SK-N-SH (cell line): ENCODE results near the gene ADAMTS9. TPM values are rescaled to one million over a fixed set of nuclear protein-coding genes. Genes with fewer than 3 reads are reported as not detected.

Source experiments
- CTCF ChIA-PET: fragments of 300-600, 350-600 bp; formaldehyde crosslinking; extraction: SDS; loops from one replicate; lab custom pipeline; 2021; lab: Yijun Ruan, JAX
- POLR2A ChIA-PET: fragments of 350-600 bp; sonication (Branson Sonifier 250); formaldehyde crosslinking; extraction: SDS; loops from one replicate; lab custom pipeline; 2020; ENCODE audit warnings: antibody characterized with exemption, inconsistent platforms; lab: Yijun Ruan, JAX
- DNase-seq: peaks from one replicate; pipeline ENCODE4 v3.0.0; 2012
- H2AFZ ChIP-seq: fragments of 200-600 bp; sonication (generic); 2 replicates; pipeline ENCODE4 v1.8.1; 2016; ENCODE audit warnings: antibody characterized with exemption, mild to moderate bottlenecking, low read depth
- H3F3A ChIP-seq: fragments of 200-600 bp; sonication (generic); replicated peaks from 2 replicates; pipeline ENCODE3; 2016; ENCODE audit warnings: antibody characterized with exemption, mild to moderate bottlenecking; ENCODE audit not compliant: insufficient read depth
- H3K27ac ChIP-seq, 2 experiments: fragments of 200-500 bp in 1 of 2; fragments of 200-600 bp in 1 of 2; sonication (Bioruptor generic) in 1 of 2; sonication (generic), shearing (Covaris generic) in 1 of 2; 2 replicates each; pipeline versions ENCODE4 v1.5.1 to v1.6.1; 2014 to 2016; ENCODE audit warnings: low read depth in 2 of 2, inconsistent platforms in 1 of 2, low read length in 1 of 2, mild to moderate bottlenecking in 1 of 2, mixed read lengths in 1 of 2
- H3K27me3 ChIP-seq: fragments of 200-600 bp; sonication (generic), shearing (Covaris generic); 2 replicates; pipeline ENCODE4 v1.6.1; 2016; ENCODE audit warnings: mixed run types; ENCODE audit not compliant: insufficient read depth
- H3K36me3 ChIP-seq, 2 experiments: fragments of 200-500 bp in 1 of 2; fragments of 200-600 bp in 1 of 2; sonication (Bioruptor generic) in 1 of 2; sonication (generic) in 1 of 2; replicated peaks in 1 of 2; 2 replicates each; pipeline versions ENCODE3 to v1.5.1; 2014 to 2016; ENCODE audit warnings: low read length in 1 of 2, mild to moderate bottlenecking in 1 of 2; ENCODE audit not compliant: insufficient read depth in 2 of 2, control insufficient read depth in 1 of 2
- H3K4me1 ChIP-seq, 2 experiments: fragments of 200-500 bp in 1 of 2; fragments of 200-600 bp in 1 of 2; sonication (Bioruptor generic) in 1 of 2; sonication (generic), shearing (Covaris generic) in 1 of 2; 2 replicates each; pipeline versions ENCODE4 v1.5.1 to v1.6.1; 2014 to 2016; ENCODE audit warnings: low read depth in 1 of 2, low read length in 1 of 2, mixed run types in 1 of 2; ENCODE audit not compliant: insufficient read depth in 2 of 2, control insufficient read depth in 1 of 2
- H3K4me2 ChIP-seq: fragments of 200-600 bp; sonication (generic), shearing (Covaris generic); 2 replicates; pipeline ENCODE4 v1.6.1; 2017; ENCODE audit warnings: mixed run types
- H3K4me3 ChIP-seq, 2 experiments: fragments of 200-500 bp in 1 of 2; fragments of 200-600 bp in 1 of 2; sonication (Bioruptor generic) in 1 of 2; sonication (generic), shearing (Covaris generic) in 1 of 2; 2 replicates each; pipeline versions ENCODE4 v1.5.1 to v1.8.1; 2014 to 2016; ENCODE audit warnings: low read depth in 2 of 2, inconsistent platforms in 1 of 2, low read length in 1 of 2, mild to moderate bottlenecking in 1 of 2, mixed read lengths in 1 of 2, moderate library complexity in 1 of 2
- H3K79me2 ChIP-seq: fragments of 200-600 bp; sonication (generic); 2 replicates; pipeline ENCODE4 v1.8.1; 2017; ENCODE audit warnings: mild to moderate bottlenecking; ENCODE audit not compliant: insufficient read depth
- H3K9ac ChIP-seq: fragments of 200-600 bp; sonication (generic); 2 replicates; pipeline ENCODE4 v1.6.1; 2017; ENCODE audit warnings: mixed run types
- H3K9me2 ChIP-seq: fragments of 200-600 bp; sonication (generic); 2 replicates; pipeline ENCODE4 v1.6.1; 2017; ENCODE audit warnings: mixed run types
- H3K9me3 ChIP-seq: fragments of 200-600 bp; sonication (generic); 2 replicates; pipeline ENCODE4 v1.6.1; 2017; ENCODE audit warnings: mixed run types, mild to moderate bottlenecking, moderate library complexity
- H4K20me1 ChIP-seq: fragments of 200-600 bp; sonication (generic); 2 replicates; pipeline ENCODE4 v1.6.1; 2017; ENCODE audit warnings: mild to moderate bottlenecking, mixed run types; ENCODE audit not compliant: insufficient read depth
- CTCF ChIP-seq: fragments of 200-600 bp; sonication (generic); IDR thresholded peaks from 2 replicates; pipeline ENCODE4 v1.6.1; 2017; ENCODE audit warnings: antibody characterized with exemption, mild to moderate bottlenecking, moderate library complexity
- FOSL2 ChIP-seq: IDR thresholded peaks from 2 replicates; pipeline ENCODE4 v1.4.0; 2012; ENCODE audit warnings: low read depth, mild to moderate bottlenecking, moderate library complexity, borderline replicate concordance
- FOXJ3 ChIP-seq: sonication (generic); formaldehyde crosslinking; IDR thresholded peaks from 2 replicates; pipeline ENCODE4 v1.5.1; 2020; ENCODE audit warnings: mild to moderate bottlenecking, missing genetic modification reagents
- GABPA ChIP-seq: IDR thresholded peaks from 2 replicates; pipeline ENCODE4 v1.4.0; 2012; ENCODE audit warnings: low read depth, mild to moderate bottlenecking
- GATA2 ChIP-seq: sonication (generic); formaldehyde crosslinking; IDR thresholded peaks from 2 replicates; pipeline ENCODE4 v1.5.0; 2020; ENCODE audit warnings: mild to moderate bottlenecking, missing genetic modification reagents
- NFIC ChIP-seq: IDR thresholded peaks from 2 replicates; pipeline ENCODE4 v1.4.0; 2012; ENCODE audit warnings: borderline replicate concordance
- RAD21 ChIP-seq: IDR thresholded peaks from 2 replicates; pipeline ENCODE4 v1.6.1; 2012; ENCODE audit warnings: mild to moderate bottlenecking, low read length
- RCOR1 ChIP-seq: fragments of 150-350 bp; IDR thresholded peaks from 2 replicates; pipeline ENCODE4 v1.6.1; 2017; ENCODE audit warnings: antibody characterized with exemption, low read length
- RXRA ChIP-seq: IDR thresholded peaks from 2 replicates; pipeline ENCODE4 v1.4.0; 2012; ENCODE audit warnings: low read depth, mild to moderate bottlenecking, borderline replicate concordance
- SIN3A ChIP-seq: IDR thresholded peaks from 2 replicates; pipeline ENCODE4 v1.6.1; 2012; ENCODE audit warnings: low read depth, mild to moderate bottlenecking, low read length, moderate library complexity, borderline replicate concordance
- USF1 ChIP-seq: IDR thresholded peaks from 2 replicates; pipeline ENCODE4 v1.4.0; 2012; ENCODE audit warnings: low read depth, borderline replicate concordance
- WGBS: methylation state at CpG from one replicate; pipeline ENCODE4 v1.1.6; 2017; ENCODE audit warnings: low lambda C conversion rate; 5-methylcytosine and 5-hydroxymethylcytosine counted together
- polyA plus RNA-seq, 3 experiments: library from polyadenylated mRNA; depleted of rRNA; stranded (reverse); fragments of >200 nt; gene quantifications; 2 replicates each; pipeline ENCODE4 v1.2.3, GENCODE V29; 2012
- TF ChIP-seq, protein P1 (sequence below): IDR thresholded peaks from 2 replicates; pipeline ENCODE4 v1.6.1; 2012; ENCODE audit warnings: mild to moderate bottlenecking, low read depth, low read length, moderate library complexity

Gene ADAMTS9
- polyA plus RNA-seq, 1 of the 3 experiments (the other 2 are of a cell fraction): 4.1 TPM

GRCh38 chr3:64483467-64483866 is 204.3 kb downstream of the ADAMTS9 start:
- Histone ChIP-seq H3F3A (no peaks in the 10 kb centered on the region), H3K36me3 (no peaks in the 10 kb centered on the region)
- 100% methylated on average over 2 of the region's 2 CpGs for WGBS

DNA sequence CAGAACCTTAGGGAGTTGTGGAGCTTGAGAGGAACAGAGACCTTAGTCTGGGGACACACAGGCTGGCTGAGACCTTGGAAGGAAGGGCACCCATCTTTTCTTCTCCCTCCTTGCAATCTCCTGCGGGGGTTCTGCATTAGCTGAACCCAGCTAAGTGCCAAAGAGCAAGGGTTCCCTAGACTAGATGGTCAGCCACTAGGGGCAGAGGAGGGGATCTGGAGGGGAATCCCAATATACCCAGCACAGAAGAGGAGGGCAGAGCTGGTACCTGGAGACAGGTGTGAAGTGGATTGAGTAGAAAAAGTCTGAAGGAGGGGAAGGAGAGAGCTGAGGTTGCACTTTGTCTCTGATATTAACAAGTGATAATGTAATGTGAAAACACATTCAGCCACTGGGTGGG is 212.8 kb downstream of the ADAMTS9 start:
- Histone ChIP-seq H3K9me3 (no peaks in the 10 kb centered on the region), H3K9ac (no peak overlapping the region), H3K4me2 (no peak overlapping the region), H3K27ac (no peak overlapping the region), H3K4me3 (no peak overlapping the region), H3K27me3 (no peaks in the 10 kb centered on the region), H4K20me1 (no peaks in the 10 kb centered on the region), H2AFZ (no peak overlapping the region), H3K36me3 (no peaks in the 10 kb centered on the region), H3K9me2 (no peaks in the 10 kb centered on the region), H3K4me1 (no peaks in the 10 kb centered on the region), H3K79me2 (no peaks in the 10 kb centered on the region), H3F3A (no peaks in the 10 kb centered on the region)
- WGBS: 86% methylated on average over 1 of the region's 1 CpG
- ChIA-PET CTCF (interaction anchor here (1.4 to 3.3 kb wide), 6 partner anchors 9 to 444 kb away, joined by 3 to 27 read pairs (median 8); no protein-coding TSS in a partner anchor), POLR2A (no interaction called here)
- TF ChIP-seq GABPA: no peak
- TF ChIP-seq, protein P1, sequence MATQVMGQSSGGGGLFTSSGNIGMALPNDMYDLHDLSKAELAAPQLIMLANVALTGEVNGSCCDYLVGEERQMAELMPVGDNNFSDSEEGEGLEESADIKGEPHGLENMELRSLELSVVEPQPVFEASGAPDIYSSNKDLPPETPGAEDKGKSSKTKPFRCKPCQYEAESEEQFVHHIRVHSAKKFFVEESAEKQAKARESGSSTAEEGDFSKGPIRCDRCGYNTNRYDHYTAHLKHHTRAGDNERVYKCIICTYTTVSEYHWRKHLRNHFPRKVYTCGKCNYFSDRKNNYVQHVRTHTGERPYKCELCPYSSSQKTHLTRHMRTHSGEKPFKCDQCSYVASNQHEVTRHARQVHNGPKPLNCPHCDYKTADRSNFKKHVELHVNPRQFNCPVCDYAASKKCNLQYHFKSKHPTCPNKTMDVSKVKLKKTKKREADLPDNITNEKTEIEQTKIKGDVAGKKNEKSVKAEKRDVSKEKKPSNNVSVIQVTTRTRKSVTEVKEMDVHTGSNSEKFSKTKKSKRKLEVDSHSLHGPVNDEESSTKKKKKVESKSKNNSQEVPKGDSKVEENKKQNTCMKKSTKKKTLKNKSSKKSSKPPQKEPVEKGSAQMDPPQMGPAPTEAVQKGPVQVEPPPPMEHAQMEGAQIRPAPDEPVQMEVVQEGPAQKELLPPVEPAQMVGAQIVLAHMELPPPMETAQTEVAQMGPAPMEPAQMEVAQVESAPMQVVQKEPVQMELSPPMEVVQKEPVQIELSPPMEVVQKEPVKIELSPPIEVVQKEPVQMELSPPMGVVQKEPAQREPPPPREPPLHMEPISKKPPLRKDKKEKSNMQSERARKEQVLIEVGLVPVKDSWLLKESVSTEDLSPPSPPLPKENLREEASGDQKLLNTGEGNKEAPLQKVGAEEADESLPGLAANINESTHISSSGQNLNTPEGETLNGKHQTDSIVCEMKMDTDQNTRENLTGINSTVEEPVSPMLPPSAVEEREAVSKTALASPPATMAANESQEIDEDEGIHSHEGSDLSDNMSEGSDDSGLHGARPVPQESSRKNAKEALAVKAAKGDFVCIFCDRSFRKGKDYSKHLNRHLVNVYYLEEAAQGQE: no peak
- no peak for TF ChIP-seq FOXJ3
- no peak for TF ChIP-seq RAD21
- no peak for DNase-seq

More at GRCh38 chr3:64483467-64483866, 204.3 kb downstream of the ADAMTS9 start:
- TF ChIP-seq CTCF (no peak), NFIC (no peak), USF1 (no peak), RCOR1 (no peak), RXRA (no peak), FOSL2 (no peak), FOXJ3 (no peak), SIN3A (no peak), GATA2 (CRISPR knock-in tag) (no peak)
- Histone ChIP-seq H3K27ac (no peak overlapping the region), H3K9me2 (no peaks in the 10 kb centered on the region), H3K9me3 (no peaks in the 10 kb centered on the region), H3K79me2 (no peaks in the 10 kb centered on the region), H3K4me3 (no peak overlapping the region), H3K4me1 (no peaks in the 10 kb centered on the region; a peak in 1 of 4 replicates), H2AFZ (no peak overlapping the region), H3K27me3 (no peaks in the 10 kb centered on the region), H3K4me2 (no peak overlapping the region), H4K20me1 (no peaks in the 10 kb centered on the region), H3K9ac (no peak overlapping the region)
- ChIA-PET POLR2A (no interaction called here), CTCF (interaction anchor here (0.6 to 5.8 kb wide), 19 partner anchors 9 to 506 kb away, joined by 3 to 84 read pairs (median 8); partner anchors contain the start of genes PRICKLE2 and PSMD6)
- no peak for DNase-seq
